A549 (cell line): ENCODE measurements around the gene PDK4.

Experiments
- CTCF ChIP-seq: fragments of >200 bp; sonication (Bioruptor Twin); formaldehyde crosslinking; IDR thresholded peaks from 3 replicates; pipeline ENCODE4 v1.5.1; 2016
- NR3C1 ChIP-seq: fragments of >200 bp; sonication (Bioruptor Twin); formaldehyde crosslinking; IDR thresholded peaks from 3 replicates; pipeline ENCODE4 v1.6.1; 2017
- POLR2A ChIP-seq: IDR thresholded peaks from 2 replicates; pipeline ENCODE4 v1.6.1; 2012; ENCODE audit warnings: mild to moderate bottlenecking, low read length
- RAD21 ChIP-seq, 2 experiments: fragments of >200 bp in 1 of 2; sonication (Bioruptor Twin) in 1 of 2; formaldehyde crosslinking in 1 of 2; IDR thresholded peaks in 1 of 2; conservative IDR thresholded peaks in 1 of 2; 2 replicates in 1 of 2; 3 replicates in 1 of 2; pipeline ENCODE4 v1.6.1; 2012 to 2018; ENCODE audit warnings: inconsistent platforms in 1 of 2
- REST ChIP-seq: fragments of 200-600 bp; sonication (generic); IDR thresholded peaks from 2 replicates; pipeline ENCODE4 v1.6.1; 2016; ENCODE audit warnings: antibody characterized with exemption, mild to moderate bottlenecking, moderate library complexity
- USF2 ChIP-seq: fragments of 450-650 bp; IDR thresholded peaks from 2 replicates; pipeline ENCODE4 v1.6.1; 2014; ENCODE audit warnings: antibody characterized with exemption
- ZNF302 ChIP-seq: fragments of 250-450 bp; sonication (Bioruptor Pico); IDR thresholded peaks from 2 replicates; pipeline ENCODE4 v1.9.0; 2021; ENCODE audit warnings: inconsistent platforms, mild to moderate bottlenecking, moderate library complexity

GRCh38 chr7:95558864-95559263 is 37.5 kb downstream of the PDK4 start:
- TF ChIP-seq USF2 = no peak
- no peak for TF ChIP-seq ZNF302 (CRISPR knock-in tag)
- no peak for TF ChIP-seq CTCF
- no peak for TF ChIP-seq POLR2A
- no peak for TF ChIP-seq RAD21 (conservative IDR thresholded peaks at IDR 0.05 in 1 of 2, IDR thresholded peaks at IDR 0.05 in 1 of 2)
- no peak for TF ChIP-seq NR3C1
- no peak for TF ChIP-seq REST
